ENCODE measurements around the gene PARL. TPM values are rescaled to one million over a fixed set of nuclear protein-coding genes. Genes with fewer than 3 reads are reported as not detected.
A peak's percentile ranks its signal among the peaks of the same experiment; 100 is the strongest.

PARL gene
- total and polyA plus RNA-seq, 10 of the 15 experiments (the other 5 are each of a cell fraction or from before 2014, with no cell fraction given): 49.7 to 113 (median 77.2) TPM

GRCh38 chr3:183884427-183885296 lies at the start of gene PARL (continued):
- peak; percentile 93 for TF ChIP-seq GABPA (IDR thresholded peaks at IDR 0.05; ENCODE audit: low read depth)
- peak; percentile 51; the same call in 1 of the 2 replicates for TF ChIP-seq LARP7 (IDR thresholded peaks at IDR 0.05)
- TF ChIP-seq POLR2AphosphoS5 (IDR thresholded peaks at IDR 0.05; ENCODE audit: low read length): peak; percentile 92
- no peak for TF ChIP-seq BCL3 (IDR thresholded peaks at IDR 0.05; ENCODE audit: borderline replicate concordance, insufficient read depth, low read depth, low read length, poor library complexity, severe bottlenecking)
- TF ChIP-seq CBX3 (IDR thresholded peaks at IDR 0.05; ENCODE audit: borderline replicate concordance, low read depth): no peak
- TF ChIP-seq YY1 (IDR thresholded peaks at IDR 0.05; ENCODE audit: low read depth, low read length): peak; percentile 96
- TF ChIP-seq WRNIP1 (IDR thresholded peaks at IDR 0.05; ENCODE audit: borderline replicate concordance, low read depth, low read length): 0 out of 2 replicates have a peak, but pooled peaks have one; percentile 46
- no peak for TF ChIP-seq ZZZ3 (IDR thresholded peaks at IDR 0.05; ENCODE audit: control insufficient read depth, insufficient read length, low read depth)
- no peak for TF ChIP-seq RBBP5 (conservative IDR thresholded peaks at IDR 0.05)
- TF ChIP-seq, protein P1, sequence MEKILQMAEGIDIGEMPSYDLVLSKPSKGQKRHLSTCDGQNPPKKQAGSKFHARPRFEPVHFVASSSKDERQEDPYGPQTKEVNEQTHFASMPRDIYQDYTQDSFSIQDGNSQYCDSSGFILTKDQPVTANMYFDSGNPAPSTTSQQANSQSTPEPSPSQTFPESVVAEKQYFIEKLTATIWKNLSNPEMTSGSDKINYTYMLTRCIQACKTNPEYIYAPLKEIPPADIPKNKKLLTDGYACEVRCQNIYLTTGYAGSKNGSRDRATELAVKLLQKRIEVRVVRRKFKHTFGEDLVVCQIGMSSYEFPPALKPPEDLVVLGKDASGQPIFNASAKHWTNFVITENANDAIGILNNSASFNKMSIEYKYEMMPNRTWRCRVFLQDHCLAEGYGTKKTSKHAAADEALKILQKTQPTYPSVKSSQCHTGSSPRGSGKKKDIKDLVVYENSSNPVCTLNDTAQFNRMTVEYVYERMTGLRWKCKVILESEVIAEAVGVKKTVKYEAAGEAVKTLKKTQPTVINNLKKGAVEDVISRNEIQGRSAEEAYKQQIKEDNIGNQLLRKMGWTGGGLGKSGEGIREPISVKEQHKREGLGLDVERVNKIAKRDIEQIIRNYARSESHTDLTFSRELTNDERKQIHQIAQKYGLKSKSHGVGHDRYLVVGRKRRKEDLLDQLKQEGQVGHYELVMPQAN (conservative IDR thresholded peaks at IDR 0.05): peak; percentile 84
- TF ChIP-seq, protein P2, sequence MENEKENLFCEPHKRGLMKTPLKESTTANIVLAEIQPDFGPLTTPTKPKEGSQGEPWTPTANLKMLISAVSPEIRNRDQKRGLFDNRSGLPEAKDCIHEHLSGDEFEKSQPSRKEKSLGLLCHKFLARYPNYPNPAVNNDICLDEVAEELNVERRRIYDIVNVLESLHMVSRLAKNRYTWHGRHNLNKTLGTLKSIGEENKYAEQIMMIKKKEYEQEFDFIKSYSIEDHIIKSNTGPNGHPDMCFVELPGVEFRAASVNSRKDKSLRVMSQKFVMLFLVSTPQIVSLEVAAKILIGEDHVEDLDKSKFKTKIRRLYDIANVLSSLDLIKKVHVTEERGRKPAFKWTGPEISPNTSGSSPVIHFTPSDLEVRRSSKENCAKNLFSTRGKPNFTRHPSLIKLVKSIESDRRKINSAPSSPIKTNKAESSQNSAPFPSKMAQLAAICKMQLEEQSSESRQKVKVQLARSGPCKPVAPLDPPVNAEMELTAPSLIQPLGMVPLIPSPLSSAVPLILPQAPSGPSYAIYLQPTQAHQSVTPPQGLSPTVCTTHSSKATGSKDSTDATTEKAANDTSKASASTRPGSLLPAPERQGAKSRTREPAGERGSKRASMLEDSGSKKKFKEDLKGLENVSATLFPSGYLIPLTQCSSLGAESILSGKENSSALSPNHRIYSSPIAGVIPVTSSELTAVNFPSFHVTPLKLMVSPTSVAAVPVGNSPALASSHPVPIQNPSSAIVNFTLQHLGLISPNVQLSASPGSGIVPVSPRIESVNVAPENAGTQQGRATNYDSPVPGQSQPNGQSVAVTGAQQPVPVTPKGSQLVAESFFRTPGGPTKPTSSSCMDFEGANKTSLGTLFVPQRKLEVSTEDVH (IDR thresholded peaks at IDR 0.05; ENCODE audit: low read depth, partially characterized antibody): no peak
- TF ChIP-seq CBX5 (IDR thresholded peaks at IDR 0.05; ENCODE audit: low read depth): peak; percentile 45; the same call in 1 of the 2 replicates
- TF ChIP-seq RELA (IDR thresholded peaks at IDR 0.05; ENCODE audit: borderline replicate concordance, partially characterized antibody): peak; percentile 49
- no peak for TF ChIP-seq FOXK2 (IDR thresholded peaks at IDR 0.05)
- TF ChIP-seq SMC3 (IDR thresholded peaks at IDR 0.05; ENCODE audit: borderline replicate concordance, low read length): peak; percentile 47
- TF ChIP-seq TBL1XR1 (IDR thresholded peaks at IDR 0.05; ENCODE audit: low read depth, low read length): peak; percentile 97
- TF ChIP-seq NFYB (IDR thresholded peaks at IDR 0.05; ENCODE audit: insufficient read depth, low read depth, low read length): no peak
- TF ChIP-seq PML (IDR thresholded peaks at IDR 0.05; ENCODE audit: low read length): no peak
- TF ChIP-seq ZBED1 (IDR thresholded peaks at IDR 0.05; ENCODE audit: borderline replicate concordance): no peak
- no peak; the same call in 1 of the 2 replicates for TF ChIP-seq NFIC (IDR thresholded peaks at IDR 0.05; ENCODE audit: low read depth, low read length)
- no peak for TF ChIP-seq NFYA (IDR thresholded peaks at IDR 0.05; ENCODE audit: borderline replicate concordance, low read depth, low read length)
- no peak for TF ChIP-seq KAT2A (conservative IDR thresholded peaks at IDR 0.05; ENCODE audit: control insufficient read depth, low read depth, low read length)
- peak; percentile 91 for TF ChIP-seq SREBF1 (IDR thresholded peaks at IDR 0.05; ENCODE audit: low read length)
- TF ChIP-seq BCL11A (IDR thresholded peaks at IDR 0.05; ENCODE audit: low read depth, low read length): no peak
- TF ChIP-seq STAT3 (IDR thresholded peaks at IDR 0.05; ENCODE audit: low read depth, low read length): no peak
- TF ChIP-seq CREM (IDR thresholded peaks at IDR 0.05; ENCODE audit: low read depth): peak; percentile 77
- peak; percentile 90 for TF ChIP-seq IKZF1 (conservative IDR thresholded peaks at IDR 0.05)
